GM21447 (cell line): ENCODE measurements around the gene KIF24.
A peak's percentile ranks its signal among the peaks of the same experiment; 100 is the strongest.
"Not testable (repeated sequence)": the region's sequence is repeated elsewhere in the genome, so short reads cannot be mapped to it uniquely, and the experiment has no call there.

ENCODE experiments used
- ATAC-seq: cut with Tn5 transposase; IDR thresholded peaks from one replicate; pipeline ENCODE4 v1.9.1; 2021; ENCODE audit not compliant: unreplicated experiment

Gene KIF24, protein sequence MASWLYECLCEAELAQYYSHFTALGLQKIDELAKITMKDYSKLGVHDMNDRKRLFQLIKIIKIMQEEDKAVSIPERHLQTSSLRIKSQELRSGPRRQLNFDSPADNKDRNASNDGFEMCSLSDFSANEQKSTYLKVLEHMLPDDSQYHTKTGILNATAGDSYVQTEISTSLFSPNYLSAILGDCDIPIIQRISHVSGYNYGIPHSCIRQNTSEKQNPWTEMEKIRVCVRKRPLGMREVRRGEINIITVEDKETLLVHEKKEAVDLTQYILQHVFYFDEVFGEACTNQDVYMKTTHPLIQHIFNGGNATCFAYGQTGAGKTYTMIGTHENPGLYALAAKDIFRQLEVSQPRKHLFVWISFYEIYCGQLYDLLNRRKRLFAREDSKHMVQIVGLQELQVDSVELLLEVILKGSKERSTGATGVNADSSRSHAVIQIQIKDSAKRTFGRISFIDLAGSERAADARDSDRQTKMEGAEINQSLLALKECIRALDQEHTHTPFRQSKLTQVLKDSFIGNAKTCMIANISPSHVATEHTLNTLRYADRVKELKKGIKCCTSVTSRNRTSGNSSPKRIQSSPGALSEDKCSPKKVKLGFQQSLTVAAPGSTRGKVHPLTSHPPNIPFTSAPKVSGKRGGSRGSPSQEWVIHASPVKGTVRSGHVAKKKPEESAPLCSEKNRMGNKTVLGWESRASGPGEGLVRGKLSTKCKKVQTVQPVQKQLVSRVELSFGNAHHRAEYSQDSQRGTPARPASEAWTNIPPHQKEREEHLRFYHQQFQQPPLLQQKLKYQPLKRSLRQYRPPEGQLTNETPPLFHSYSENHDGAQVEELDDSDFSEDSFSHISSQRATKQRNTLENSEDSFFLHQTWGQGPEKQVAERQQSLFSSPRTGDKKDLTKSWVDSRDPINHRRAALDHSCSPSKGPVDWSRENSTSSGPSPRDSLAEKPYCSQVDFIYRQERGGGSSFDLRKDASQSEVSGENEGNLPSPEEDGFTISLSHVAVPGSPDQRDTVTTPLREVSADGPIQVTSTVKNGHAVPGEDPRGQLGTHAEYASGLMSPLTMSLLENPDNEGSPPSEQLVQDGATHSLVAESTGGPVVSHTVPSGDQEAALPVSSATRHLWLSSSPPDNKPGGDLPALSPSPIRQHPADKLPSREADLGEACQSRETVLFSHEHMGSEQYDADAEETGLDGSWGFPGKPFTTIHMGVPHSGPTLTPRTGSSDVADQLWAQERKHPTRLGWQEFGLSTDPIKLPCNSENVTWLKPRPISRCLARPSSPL (N-terminal part only)

DNA sequence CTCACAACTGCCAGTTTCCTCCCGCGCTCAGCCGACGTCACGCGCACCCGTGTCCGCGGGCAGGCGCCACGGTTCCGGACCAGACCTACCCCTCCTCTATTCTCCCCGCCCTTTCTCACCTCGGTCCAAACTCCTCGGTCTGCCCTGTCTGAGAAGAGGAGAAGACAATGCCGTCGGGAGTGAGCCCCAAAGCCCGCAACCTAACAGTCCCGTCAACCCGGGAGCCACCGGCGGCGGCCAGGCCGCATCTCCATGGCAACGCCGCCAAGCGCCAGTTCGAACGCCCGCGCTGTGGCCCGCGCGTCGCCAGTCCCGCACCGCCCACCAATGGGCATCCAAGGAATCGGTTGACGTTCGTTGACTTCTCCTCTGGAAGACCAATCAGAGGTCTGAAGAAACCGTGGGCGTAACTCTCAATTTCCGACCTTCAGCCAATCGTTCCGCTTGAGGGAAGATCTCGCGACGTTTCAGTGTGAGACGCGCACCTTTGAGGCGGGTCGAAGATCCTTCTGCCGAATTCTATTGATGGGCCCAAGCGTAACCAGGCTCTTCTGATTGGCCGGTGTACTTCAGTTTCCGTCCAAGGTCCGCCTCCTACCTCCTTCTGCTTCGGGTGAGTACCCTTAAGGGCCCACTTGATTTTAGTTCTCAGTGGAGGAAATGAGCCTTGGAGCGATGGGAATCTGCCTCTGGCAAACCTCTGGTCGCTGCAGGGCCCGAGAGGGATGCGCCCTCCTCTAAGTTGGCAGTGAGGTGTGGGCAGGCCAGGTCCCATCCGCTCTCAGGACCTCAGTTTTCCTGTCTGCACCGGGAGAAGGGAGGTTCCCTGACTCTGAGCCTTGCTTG lies at the start of gene KIF24, which contains the start of gene NUDT2:
Gene KIF24 (minus strand): TSS at position 282 of the 846 bp plus-strand sequence. CDS start 17,922 bp downstream, outside the sequence.
Gene NUDT2 (plus strand): TSS at position 583 of the 846 bp plus-strand sequence. CDS start 9,471 bp downstream, outside the sequence.
- ATAC-seq = peak; percentile 95

- no peak for ATAC-seq
These were observed 49.5 kb upstream of the KIF24 start for GRCh38 chr9:34378376-34379060.

DNA sequence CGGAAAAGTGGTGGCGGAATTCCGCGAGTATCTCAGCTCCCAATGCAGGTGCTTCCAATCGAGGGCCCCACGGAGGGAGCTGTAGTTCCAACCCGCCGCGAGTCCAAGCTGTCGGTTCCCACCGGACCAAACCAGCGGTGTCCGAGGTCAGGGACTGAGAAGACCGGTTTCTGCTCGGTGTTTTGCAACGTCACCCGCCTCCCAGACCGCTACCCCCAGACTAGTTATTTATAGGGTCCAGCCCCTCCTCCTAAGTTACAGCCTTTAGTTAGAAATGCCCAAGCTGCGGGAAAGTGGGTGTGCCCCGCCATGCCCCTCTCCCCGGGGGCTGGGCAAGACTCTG lies 48.3 kb upstream of the KIF24 start:
- no peak for ATAC-seq

DNA sequence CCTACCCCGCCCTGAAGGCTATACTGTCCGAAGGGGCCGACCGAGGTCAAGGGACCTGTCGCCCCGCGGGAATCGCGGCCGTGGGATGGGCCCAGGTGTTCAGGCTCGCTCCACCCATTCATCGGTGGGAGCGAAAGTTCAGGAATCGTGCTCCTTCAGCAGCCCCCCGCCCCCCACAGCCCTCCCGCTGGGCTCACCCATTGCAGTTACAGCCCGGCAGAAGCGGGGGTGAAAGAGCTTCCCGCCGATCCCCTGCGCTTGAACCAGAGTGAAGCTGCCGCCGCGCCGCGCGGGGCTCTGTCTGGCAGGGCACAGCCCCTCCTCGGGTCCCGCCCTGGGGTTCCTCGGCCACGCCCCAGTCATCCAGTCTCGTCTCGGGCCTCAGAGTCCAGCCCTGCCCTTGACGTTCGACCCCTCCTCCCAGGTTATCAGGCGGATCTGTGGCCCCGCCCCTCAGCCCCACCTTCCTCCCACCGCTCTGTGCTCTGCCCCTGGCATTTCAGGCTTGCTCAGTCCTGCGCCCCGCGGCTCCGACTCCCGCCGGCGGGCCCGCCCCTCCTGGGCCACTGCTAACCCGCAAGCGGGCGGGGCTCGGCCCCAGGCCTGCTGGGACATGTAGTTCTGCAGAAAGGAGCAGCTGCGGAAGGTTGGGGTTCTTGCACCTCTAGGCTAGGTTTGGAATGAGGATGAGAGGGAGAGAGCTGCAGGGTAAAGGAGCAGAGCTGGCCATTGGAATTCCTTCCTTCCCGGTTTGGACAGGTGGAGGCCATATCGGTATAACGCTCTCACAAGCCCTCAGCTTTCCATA lies 47.7 kb upstream of the KIF24 start, which contains the start of gene MYORG:
Gene MYORG (minus strand): TSS at position 303 of the 808 bp plus-strand sequence. CDS start 3,955 bp downstream, outside the sequence.
- ATAC-seq = peak; percentile 76

DNA sequence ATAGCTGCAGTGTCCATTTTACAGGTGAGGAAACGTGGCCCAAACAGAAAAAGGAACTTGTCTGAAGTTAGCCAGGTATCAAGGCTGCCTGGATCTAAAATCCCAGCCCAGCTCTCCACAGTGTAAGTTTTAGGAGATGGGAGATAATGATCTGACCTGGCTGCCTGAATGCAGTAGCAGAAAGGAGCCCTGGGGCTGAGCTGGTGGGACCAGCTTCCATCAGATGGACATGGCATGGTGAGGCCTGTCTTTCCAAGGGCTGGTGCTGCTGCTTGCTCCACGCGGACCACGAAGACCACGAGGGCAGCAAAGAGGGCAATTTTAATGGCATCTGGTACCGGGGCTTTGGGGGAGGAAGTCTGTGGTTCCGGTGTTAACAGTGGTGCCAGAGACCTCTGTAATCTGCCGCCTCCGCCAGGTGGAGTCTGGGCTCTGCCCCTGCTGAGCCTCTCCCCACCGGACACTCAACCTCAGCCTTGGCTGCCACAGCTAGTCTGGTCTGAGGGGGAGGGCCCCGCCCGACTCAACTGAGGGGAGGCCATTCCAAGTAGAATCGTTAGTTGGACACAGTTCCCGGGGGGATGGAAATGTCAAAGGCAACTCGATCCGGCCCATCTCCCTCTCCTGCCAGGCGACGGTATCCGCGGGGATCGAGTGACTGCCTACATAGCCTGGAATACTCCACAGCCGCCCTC lies 47.0 kb upstream of the KIF24 start:
- peak; percentile 41 for ATAC-seq

- ATAC-seq = no peak
These were observed 46.0 kb upstream of the KIF24 start for GRCh38 chr9:34374905-34375552.

GRCh38 chr9:34374339-34374738 lies 45.3 kb upstream of the KIF24 start:
- no peak for ATAC-seq

DNA sequence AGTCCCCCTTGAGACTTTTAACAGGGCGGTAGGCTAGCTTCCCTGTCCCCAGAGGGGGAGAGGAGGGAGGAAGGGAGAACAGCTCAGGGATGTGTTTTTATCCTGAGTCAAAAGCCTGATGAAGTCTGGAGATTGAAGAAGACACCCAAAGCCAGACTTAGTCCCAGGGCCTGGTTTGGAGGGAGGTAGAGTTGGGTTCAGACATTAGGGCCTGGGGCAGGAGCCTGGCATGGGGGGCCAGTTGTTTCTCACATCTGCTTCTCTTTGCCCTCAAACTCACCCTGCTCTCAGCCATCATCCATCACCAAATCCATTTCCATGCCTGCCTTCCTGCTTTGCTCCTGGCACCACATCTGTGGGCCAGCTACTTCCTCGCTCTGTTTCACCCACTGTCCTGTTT lies 44.7 kb upstream of the KIF24 start:
- ATAC-seq = no peak

GRCh38 chr9:34372467-34373011 lies 43.5 kb upstream of the KIF24 start:
- no peak for ATAC-seq

GRCh38 chr9:34371886-34372466 lies 42.9 kb upstream of the KIF24 start:
- ATAC-seq = no peak

DNA sequence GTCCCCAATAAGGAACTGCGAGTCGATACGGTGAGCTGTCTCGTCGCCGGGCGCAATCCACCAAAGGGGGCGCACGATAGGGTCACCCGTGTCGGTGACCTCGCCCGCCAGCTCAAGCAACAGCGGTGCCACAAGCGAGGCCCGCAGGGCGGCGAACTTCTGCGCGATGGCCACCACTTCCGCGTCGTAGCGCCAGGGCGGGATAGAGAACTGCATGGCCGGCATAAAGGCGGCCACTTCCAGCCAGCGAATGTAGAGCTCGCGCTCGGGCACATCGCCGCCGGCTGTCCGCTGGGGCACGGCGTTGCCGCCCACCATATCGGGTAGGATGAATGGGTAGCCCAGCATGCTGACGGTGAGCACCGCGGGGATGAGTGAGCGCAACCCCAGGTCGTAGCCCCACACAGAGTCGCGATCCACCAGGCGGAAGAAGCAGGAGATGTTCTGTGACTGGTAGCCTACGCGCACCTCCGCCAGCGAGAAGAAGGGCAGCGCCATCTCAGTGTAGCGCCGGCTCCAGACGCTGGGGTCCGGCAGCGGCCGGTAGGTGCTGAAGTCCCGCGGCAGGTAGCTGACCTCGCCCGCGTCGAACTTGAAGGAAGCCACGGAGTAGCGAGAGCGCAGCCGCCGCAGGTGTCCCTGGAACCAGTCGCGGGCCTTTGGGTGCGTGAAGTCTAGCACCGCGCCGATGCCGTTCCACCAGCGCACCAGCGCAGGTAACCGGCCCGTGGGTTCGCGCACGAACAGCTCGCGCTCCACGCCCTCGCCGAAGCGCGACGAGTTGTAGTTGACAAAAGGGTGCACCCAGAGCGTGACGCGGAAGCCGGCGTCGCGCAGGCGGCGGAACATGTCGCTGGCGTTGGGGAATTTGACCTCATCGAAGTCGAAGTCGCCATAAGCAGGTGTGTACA lies 42.2 kb upstream of the KIF24 start:
- no peak for ATAC-seq

DNA sequence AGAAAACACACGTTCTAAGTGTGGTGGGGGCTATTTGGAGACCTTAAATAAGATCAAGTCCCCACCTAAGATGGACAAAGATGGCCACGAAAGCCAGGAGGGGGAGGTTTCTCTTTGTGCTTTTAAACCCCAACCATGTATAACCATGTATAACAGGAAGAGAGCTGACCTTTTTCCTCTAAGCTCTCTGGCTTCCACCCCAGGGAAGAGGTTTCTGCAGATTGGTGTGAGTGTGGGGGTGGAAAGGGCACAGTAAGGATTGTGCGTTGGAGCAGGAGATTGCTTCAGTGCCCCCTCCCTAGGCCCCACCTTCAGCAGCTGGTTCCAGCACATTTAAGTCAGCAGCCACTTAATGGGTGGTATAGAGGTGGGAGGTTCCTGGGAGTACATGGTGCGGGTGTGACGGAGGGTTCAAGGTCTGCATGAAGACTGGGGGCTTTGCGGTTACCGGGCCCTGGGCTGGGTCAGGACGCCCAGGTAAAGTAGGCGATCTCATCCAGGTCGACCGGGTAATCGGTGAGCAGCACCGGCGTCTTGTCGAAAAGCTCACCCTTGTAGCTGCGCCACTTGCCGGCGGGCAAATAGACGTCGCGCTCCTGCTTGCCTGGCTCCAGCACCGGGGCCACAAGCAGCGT lies 41.4 kb upstream of the KIF24 start:
- ATAC-seq = no peak

- ATAC-seq = no peak
These were observed 40.6 kb upstream of the KIF24 start for GRCh38 chr9:34369636-34370035.

DNA sequence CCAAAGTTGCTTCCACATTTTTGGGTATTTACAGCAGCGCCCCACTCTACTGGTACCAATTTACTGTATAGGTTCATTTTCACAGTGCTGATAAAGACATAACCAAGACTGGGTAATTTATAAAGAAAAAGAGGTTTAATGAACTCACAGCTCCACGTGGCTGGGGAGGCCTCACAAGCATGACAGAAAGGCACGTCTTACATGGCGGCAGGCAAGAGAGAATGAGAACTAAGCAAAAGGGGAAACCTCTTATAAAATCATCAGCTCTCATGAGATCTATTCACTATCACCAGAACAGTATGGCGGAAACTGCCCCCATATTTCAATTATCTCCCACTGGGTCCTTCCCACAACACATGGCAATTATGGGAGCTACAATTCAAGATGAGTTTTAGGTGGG lies 39.7 kb upstream of the KIF24 start:
- not testable (repeated sequence) for ATAC-seq

GRCh38 chr9:34367751-34368410 lies 38.8 kb upstream of the KIF24 start:
- not testable (repeated sequence) for ATAC-seq
